ENCODE data around the gene FFAR4. TPM values are rescaled to one million over a fixed set of nuclear protein-coding genes. Genes with fewer than 3 reads are reported as not detected.

FFAR4 gene
- total RNA-seq, 1 donor from 2014 or later: not detected

DNA sequence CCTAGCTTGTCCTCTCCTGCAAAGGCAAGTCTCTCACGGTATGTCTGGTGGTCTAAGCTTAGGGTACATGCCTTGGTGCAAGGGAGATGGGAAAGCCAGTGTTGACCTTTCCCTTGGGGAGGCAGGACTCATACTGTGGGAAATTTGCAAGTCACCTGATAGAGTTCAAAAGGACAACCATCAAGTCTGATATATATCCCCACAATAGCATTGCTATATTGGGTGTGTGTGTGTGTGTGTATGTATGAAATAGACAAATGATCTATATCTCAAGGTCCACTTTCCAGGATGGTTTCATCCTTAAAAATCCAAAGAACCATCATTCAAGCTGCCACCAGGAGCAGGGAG lies 12.2 kb upstream of the FFAR4 start:
- no peaks in the 10 kb centered on the region for H3K36me3 Mint-ChIP-seq (ENCODE audit: low read depth)
- no peak for DNase-seq (ENCODE audit: low spot score)
- H3K27me3 Mint-ChIP-seq (ENCODE audit: insufficient read depth): peaks cover 7% of the 10 kb centered on the region
- no peaks in the 10 kb centered on the region for H3K9me3 Mint-ChIP-seq
- intact Hi-C loops (cut with micrococcal nuclease): loop anchor here (2.0 kb wide), 2 partner anchors 263 to 305 kb away; no protein-coding TSS in a partner anchor
- no peaks in the 10 kb centered on the region for H3K4me1 Mint-ChIP-seq (ENCODE audit: low read depth)
- no peak overlapping the region for H3K4me3 Mint-ChIP-seq
- H3K27ac Mint-ChIP-seq: no peak overlapping the region

DNA sequence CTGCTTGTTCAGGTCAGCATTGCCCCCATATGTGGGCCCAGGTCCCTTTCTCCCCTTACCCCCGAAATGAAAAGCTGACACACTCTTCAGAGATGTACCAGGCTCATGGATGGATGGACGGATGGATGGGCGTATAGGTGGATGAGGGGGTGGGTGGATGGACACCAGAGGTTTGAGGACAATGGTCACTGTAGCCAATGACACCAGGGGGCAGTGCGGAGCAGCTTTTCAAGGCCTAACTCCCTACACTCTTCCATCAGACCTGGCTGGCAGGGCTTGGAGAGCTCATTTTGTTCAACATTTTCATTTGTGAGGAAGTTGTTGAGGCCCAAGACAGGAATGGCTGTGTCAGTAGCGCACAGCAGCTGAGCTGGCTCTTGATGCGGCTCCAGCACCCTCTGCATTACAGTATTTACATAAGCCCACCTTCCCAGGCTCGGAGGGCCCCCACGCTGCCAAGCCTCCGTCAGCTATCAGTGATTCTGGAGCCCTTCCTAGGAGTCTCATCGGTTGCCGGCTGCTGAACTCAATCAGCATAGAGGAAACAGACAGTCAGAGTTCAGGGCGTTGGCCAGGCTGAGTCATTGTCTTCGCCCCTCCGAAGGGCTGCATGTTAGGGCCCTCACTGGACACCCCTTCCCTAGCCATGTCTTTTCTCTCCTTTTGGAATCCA lies 11.6 kb upstream of the FFAR4 start:
- peak; percentile 8 for DNase-seq (ENCODE audit: low spot score)
- Mint-ChIP-seq H3K27ac (no peak overlapping the region), H3K4me3 (no peak overlapping the region), H3K36me3 (ENCODE audit: low read depth) (no peaks in the 10 kb centered on the region), H3K27me3 (ENCODE audit: insufficient read depth) (peaks cover 7% of the 10 kb centered on the region), H3K9me3 (no peaks in the 10 kb centered on the region), H3K4me1 (ENCODE audit: low read depth) (no peaks in the 10 kb centered on the region)
- intact Hi-C loops (cut with micrococcal nuclease): loop anchor here (1.0 to 2.0 kb wide), 3 partner anchors 125 to 304 kb away; no protein-coding TSS in a partner anchor

DNA sequence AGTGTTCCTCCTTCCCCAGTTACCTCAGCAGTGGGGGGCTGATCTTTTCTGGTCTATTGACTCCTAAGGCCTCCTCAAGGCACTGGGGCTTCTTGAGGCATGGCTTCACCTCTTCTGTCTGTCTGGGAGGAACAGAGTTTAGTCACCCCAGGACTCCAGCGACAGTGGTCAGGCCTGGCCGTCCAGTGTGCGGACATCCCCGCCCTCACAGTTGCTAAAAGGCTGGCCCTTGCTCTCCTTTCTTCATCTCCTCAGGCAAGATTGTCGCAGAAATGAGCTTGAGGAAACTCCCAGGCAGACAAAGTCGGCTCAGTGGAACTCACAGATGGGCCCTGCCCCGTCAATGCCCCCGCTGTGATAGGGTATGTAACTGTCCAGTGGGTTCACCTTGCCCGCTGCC lies 7.0 kb upstream of the FFAR4 start:
- DNase-seq (ENCODE audit: low spot score): no peak
- intact Hi-C loops (cut with micrococcal nuclease): no loop called here
- Mint-ChIP-seq H3K4me1 (ENCODE audit: low read depth) (no peaks in the 10 kb centered on the region), H3K36me3 (ENCODE audit: low read depth) (no peaks in the 10 kb centered on the region), H3K9me3 (no peaks in the 10 kb centered on the region), H3K27ac (no peak overlapping the region), H3K27me3 (ENCODE audit: insufficient read depth) (peaks cover 12% of the 10 kb centered on the region), H3K4me3 (no peak overlapping the region)

DNA sequence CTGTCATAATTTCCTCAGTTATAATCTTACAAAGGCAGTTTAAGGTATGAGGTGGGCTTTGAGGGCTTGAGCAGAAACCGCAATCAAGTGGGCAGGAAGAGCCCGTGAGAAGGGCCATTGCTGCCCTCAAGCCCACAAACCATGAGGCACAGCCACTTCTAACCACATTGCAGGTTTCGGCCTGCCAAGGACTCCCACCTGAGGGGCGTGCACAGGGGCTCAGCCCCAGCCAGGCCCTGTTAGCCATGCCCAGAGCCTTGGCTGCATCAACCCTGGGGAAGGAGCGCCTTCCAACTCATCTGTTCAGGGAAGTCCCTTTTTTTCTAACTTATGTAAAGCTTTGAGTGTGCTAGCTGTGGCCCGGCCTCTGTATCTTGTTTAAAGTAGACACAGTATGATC lies 5.9 kb upstream of the FFAR4 start:
- intact Hi-C loops (cut with micrococcal nuclease): no loop called here
- no peaks in the 10 kb centered on the region for H3K4me1 Mint-ChIP-seq (ENCODE audit: low read depth)
- H3K36me3 Mint-ChIP-seq (ENCODE audit: low read depth): no peaks in the 10 kb centered on the region
- no peak overlapping the region for H3K4me3 Mint-ChIP-seq
- H3K9me3 Mint-ChIP-seq: no peaks in the 10 kb centered on the region
- no peak overlapping the region for H3K27ac Mint-ChIP-seq
- no peak for DNase-seq (ENCODE audit: low spot score)
- peaks cover 21% of the 10 kb centered on the region for H3K27me3 Mint-ChIP-seq (ENCODE audit: insufficient read depth)

DNA sequence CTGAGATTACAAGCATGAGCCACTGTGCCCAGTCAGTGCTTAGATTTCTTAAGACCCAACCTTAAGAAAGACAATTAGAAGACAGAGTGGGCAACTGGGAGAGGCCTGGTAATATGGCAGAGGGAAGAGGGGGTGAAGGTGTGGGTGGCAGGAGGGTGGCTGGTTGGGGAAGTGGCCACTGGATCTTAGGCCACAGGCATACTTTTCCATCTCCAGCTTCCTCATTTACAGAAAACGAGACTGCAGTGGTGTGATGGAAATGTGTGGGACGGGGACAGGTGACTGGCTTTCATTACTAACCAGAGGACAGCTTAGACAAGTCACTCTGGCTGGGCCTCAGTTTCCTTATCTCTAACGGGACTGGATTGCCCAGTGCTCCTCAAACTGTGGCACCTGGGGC lies 1.0 kb upstream of the FFAR4 start:
- no peaks in the 10 kb centered on the region for H3K9me3 Mint-ChIP-seq
- intact Hi-C loops (cut with micrococcal nuclease): no loop called here
- peaks cover 41% of the 10 kb centered on the region for H3K27me3 Mint-ChIP-seq (ENCODE audit: insufficient read depth)

DNA sequence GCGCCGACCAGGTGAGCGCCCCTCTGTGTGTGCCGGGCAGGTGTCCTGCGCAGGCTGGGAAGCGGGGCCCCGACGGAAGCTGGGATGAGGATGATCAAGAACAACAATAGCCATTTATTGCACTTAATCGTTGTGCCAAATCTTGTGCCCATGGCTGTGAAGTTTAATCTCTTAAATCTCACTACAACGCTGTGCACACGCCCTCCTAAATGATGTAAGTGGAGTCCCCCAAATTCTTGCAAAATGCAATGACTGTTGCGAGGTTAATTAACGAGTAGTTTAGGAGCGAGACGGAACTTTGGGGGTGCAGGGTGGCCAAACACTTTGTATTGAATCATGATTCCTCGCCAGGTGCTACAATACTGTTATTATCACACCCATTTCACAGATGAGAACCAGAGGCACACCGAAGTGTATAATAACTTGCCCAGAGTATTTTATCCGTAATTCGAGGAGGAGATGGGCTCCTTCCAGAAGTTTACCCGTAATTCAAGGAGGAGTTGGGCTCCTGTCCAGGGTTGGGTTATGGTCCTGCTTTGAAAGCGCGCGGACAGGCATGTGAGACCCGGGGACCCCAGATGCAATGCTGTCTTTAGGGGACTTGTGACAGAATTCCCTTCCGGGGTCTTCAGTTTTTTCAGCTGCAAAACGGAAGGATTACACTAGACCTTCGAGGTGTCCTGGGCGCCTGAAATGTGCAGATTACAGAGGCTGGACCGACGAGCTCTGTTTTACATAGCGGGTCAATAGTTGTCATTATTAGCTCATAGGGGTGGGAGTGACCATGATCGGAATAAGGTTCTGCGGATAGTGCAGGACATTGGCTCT lies 1.0 kb downstream of the FFAR4 start:
- peaks cover 50% of the 10 kb centered on the region for H3K27me3 Mint-ChIP-seq (ENCODE audit: insufficient read depth)

More for the DNA sequence above, 1.0 kb upstream of the FFAR4 start:
- no peak overlapping the region for H3K27ac Mint-ChIP-seq
- H3K36me3 Mint-ChIP-seq (ENCODE audit: low read depth): no peaks in the 10 kb centered on the region
- no peaks in the 10 kb centered on the region for H3K4me1 Mint-ChIP-seq (ENCODE audit: low read depth)
- H3K4me3 Mint-ChIP-seq: no peak overlapping the region
- DNase-seq (ENCODE audit: low spot score): no peak

DNA sequence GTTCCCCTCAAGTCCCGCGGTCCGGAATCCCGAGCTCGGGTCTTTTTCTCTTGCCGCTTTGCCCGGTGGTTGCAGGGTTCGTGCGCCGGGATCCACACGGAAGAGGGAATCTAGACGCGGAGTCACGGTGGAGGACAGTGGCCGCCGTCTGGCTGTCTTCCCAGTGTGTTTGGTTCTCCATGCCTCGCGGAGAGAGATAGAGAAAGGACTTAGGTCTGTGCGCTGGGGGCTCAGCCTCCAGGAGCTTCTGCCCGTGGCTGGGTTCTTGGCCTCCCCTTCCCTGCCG lies 1.6 kb downstream of the FFAR4 start:
- Mint-ChIP-seq H3K27ac (no peak overlapping the region), H3K9me3 (no peaks in the 10 kb centered on the region), H3K4me1 (ENCODE audit: low read depth) (no peaks in the 10 kb centered on the region), H3K36me3 (ENCODE audit: low read depth) (no peaks in the 10 kb centered on the region), H3K4me3 (no peak overlapping the region), H3K27me3 (ENCODE audit: insufficient read depth) (peaks cover 52% of the 10 kb centered on the region)
- intact Hi-C loops (cut with micrococcal nuclease): no loop called here
- no peak for DNase-seq (ENCODE audit: low spot score)

More for the DNA sequence above, 1.0 kb downstream of the FFAR4 start:
- intact Hi-C loops (cut with micrococcal nuclease): no loop called here
- Mint-ChIP-seq H3K9me3 (no peaks in the 10 kb centered on the region), H3K36me3 (ENCODE audit: low read depth) (no peaks in the 10 kb centered on the region), H3K4me1 (ENCODE audit: low read depth) (no peaks in the 10 kb centered on the region), H3K27ac (no peak overlapping the region), H3K4me3 (no peak overlapping the region)
- no peak for DNase-seq (ENCODE audit: low spot score)

DNA sequence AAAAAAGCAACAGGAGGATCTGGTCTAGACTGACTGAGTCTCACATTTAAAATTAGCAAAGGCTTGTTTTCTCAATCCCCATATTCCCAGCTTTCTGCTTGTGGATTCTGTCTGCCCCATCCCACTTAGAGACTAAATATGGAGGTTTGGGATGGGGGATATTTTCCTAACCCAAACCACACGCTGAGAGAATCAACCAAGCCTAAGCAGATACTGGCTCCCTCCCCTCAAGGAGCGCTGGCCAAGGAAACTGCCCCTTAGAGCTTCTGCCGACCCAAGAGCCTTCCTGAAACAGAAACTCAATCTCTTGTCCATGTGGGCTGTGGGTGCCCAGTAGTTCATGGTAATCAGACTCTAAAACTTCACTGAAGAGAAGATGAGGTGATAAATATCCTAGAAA lies 3.9 kb downstream of the FFAR4 start:
- no peak overlapping the region for H3K4me3 Mint-ChIP-seq
- H3K27me3 Mint-ChIP-seq (ENCODE audit: insufficient read depth): peaks cover 41% of the 10 kb centered on the region
- H3K36me3 Mint-ChIP-seq (ENCODE audit: low read depth): no peaks in the 10 kb centered on the region
- no peak overlapping the region for H3K27ac Mint-ChIP-seq
- H3K9me3 Mint-ChIP-seq: no peaks in the 10 kb centered on the region
- no peak for DNase-seq (ENCODE audit: low spot score)
- H3K4me1 Mint-ChIP-seq (ENCODE audit: low read depth): no peaks in the 10 kb centered on the region
- intact Hi-C loops (cut with micrococcal nuclease): no loop called here

DNA sequence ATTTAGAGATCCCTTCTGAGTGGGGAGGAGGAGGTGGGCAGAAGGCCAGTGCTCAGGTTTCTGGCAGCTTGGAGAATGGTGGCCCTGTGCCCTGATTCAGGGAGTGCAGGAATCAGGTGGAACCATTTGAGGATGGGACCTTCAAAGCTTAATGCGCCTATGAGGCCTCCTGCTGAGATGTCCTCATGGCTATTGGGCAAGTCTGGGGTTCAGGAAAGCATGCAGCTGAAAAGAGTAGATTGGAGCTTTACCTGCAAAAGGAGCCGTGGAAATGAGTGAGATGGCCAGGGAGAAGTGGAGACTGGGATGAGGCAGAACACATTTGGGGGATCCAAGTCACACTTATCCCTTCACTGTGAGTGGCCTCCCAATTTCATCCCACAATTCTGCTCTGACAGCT lies 6.1 kb downstream of the FFAR4 start:
- Mint-ChIP-seq H3K4me3 (no peak overlapping the region), H3K36me3 (ENCODE audit: low read depth) (no peaks in the 10 kb centered on the region), H3K9me3 (no peaks in the 10 kb centered on the region), H3K27me3 (ENCODE audit: insufficient read depth) (peaks cover 27% of the 10 kb centered on the region), H3K4me1 (ENCODE audit: low read depth) (no peaks in the 10 kb centered on the region), H3K27ac (no peak overlapping the region)
- intact Hi-C loops (cut with micrococcal nuclease): no loop called here
- no peak for DNase-seq (ENCODE audit: low spot score)

DNA sequence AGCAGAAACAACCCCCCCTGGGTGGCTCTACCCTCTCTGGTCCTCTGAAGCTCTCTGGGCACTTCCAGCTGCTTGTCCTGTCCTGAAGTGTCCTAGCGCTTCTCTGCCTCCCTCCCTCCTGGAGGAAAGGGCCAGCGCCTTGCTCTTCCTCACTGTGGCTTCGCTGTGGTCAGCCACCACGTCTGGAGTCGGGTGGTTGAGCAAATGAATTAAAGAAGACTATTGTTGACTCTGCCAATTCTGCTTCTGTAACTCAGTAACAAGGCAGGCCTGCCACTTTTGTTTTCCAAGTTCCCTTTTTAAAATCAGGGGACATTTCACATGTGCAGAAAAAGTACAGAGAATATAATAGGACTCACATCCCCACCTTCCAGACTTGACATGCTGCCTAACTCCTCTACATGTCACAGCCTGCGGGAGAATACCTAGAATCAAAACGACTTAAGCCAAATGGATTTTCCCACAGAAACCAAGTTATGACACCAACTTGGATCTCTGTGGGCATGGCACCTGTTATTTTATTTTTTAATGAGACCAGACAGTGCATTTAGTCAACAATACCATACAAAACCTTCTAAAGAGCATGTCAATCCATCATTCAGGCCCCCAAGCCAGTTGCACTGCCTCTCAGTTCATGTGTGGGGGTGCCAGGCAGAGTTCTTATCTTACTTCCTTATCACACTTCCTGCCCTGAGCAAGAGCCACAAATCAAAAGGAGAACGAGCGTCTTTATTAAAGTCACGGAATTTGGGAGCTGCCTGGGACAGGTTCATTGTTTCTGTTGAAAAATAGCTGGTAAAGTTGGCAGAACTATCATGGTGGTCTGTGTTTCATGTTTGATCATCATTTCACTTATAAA lies 6.8 kb downstream of the FFAR4 start:
- intact Hi-C loops (cut with micrococcal nuclease): no loop called here
- Mint-ChIP-seq H3K36me3 (ENCODE audit: low read depth) (no peaks in the 10 kb centered on the region), H3K27ac (no peak overlapping the region), H3K4me3 (no peak overlapping the region), H3K4me1 (ENCODE audit: low read depth) (no peaks in the 10 kb centered on the region), H3K9me3 (no peaks in the 10 kb centered on the region), H3K27me3 (ENCODE audit: insufficient read depth) (peaks cover 22% of the 10 kb centered on the region)
- no peak for DNase-seq (ENCODE audit: low spot score)

DNA sequence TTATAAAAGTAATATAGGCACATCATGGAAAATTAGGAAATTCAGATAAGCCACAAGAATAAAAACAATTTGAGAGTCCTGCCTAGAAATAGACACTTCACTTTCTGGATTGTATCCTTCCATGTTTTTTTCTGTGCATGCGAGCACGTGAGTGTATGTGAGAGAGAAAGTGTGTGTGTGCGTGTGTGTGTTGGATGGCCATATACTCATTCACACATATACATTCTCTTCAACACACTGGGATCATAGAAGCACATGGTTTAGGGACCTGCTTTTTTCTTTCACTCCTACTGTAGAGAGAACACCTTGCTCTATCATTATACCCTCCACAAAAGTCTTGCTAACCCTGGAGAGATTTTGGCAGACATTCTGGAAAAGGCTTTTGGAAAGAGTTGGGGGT lies 7.5 kb downstream of the FFAR4 start:
- no peaks in the 10 kb centered on the region for H3K36me3 Mint-ChIP-seq (ENCODE audit: low read depth)
- peaks cover 21% of the 10 kb centered on the region for H3K27me3 Mint-ChIP-seq (ENCODE audit: insufficient read depth)
- intact Hi-C loops (cut with micrococcal nuclease): no loop called here
- no peak overlapping the region for H3K4me3 Mint-ChIP-seq
- H3K4me1 Mint-ChIP-seq (ENCODE audit: low read depth): no peaks in the 10 kb centered on the region
- no peak overlapping the region for H3K27ac Mint-ChIP-seq
- H3K9me3 Mint-ChIP-seq: no peaks in the 10 kb centered on the region
- no peak for DNase-seq (ENCODE audit: low spot score)

DNA sequence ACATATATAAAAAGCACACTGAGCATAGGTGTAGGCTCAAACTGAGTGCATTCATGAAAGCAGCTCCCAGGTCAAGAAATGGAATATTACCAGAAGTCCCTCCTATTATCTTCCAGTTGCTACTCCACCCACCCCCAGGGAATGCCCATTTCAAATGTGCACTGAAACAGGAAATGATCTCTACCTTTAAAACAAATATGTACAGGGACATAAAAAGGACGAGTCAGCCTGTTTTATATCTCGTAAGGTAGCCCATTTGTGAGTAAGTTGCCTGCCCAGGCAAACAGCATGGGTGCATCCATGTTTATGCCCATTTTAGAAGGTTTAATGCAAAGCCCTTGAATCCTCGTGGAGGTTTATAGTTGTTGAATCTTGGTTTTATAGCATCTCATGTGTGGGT lies 10.4 kb downstream of the FFAR4 start:
- H3K27me3 Mint-ChIP-seq (ENCODE audit: insufficient read depth): peaks cover 13% of the 10 kb centered on the region
- H3K27ac Mint-ChIP-seq: no peak overlapping the region
- DNase-seq (ENCODE audit: low spot score): no peak
- no peaks in the 10 kb centered on the region for H3K36me3 Mint-ChIP-seq (ENCODE audit: low read depth)
- peaks cover 11% of the 10 kb centered on the region for H3K9me3 Mint-ChIP-seq
- intact Hi-C loops (cut with micrococcal nuclease): no loop called here
- no peak overlapping the region for H3K4me3 Mint-ChIP-seq
- H3K4me1 Mint-ChIP-seq (ENCODE audit: low read depth): no peaks in the 10 kb centered on the region

DNA sequence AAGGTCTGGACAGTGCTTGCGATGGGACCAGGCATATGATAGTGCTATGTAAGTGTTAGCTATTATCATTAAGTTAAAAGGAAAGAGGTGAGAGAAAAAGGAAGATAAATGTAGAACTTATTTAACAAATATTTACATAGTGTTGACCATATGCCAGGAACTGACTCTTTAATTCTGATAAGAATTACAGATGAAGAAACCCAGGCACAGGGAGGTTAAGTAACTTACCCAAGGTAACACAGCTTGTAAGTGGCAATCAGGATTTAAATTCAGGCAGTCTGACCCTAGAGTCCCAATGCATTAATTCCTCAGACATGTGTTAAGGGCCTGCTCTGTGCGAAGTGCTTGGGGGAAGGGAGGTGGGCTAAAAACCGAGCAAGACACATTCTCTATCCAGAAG lies 11.1 kb downstream of the FFAR4 start:
- Mint-ChIP-seq H3K27me3 (ENCODE audit: insufficient read depth) (peaks cover 6% of the 10 kb centered on the region), H3K36me3 (ENCODE audit: low read depth) (no peaks in the 10 kb centered on the region), H3K4me3 (no peak overlapping the region), H3K4me1 (ENCODE audit: low read depth) (no peaks in the 10 kb centered on the region), H3K27ac (no peak overlapping the region), H3K9me3 (peaks cover 11% of the 10 kb centered on the region)
- intact Hi-C loops (cut with micrococcal nuclease): no loop called here
- no peak for DNase-seq (ENCODE audit: low spot score)
